ENCODE data around the gene FOXP1.

GRCh38 chr3:71112576-71112975, 471.0 kb downstream of the FOXP1 start:
- TF ChIP-seq POLR2A (IDR thresholded peaks at IDR 0.05) (no peak), CTCF (IDR thresholded peaks at IDR 0.05 in 4 of 5, conservative IDR thresholded peaks at IDR 0.05 in 1 of 5) (no peak)
